HG03097 (cell line): Measurements from ENCODE around the gene C5orf46.
"Not testable (repeated sequence)": the region's sequence is repeated elsewhere in the genome, so short reads cannot be mapped to it uniquely, and the experiment has no call there.

ENCODE experiments used
- ATAC-seq: cut with Tn5 transposase; IDR thresholded peaks from one replicate; pipeline ENCODE4 v1.9.1; 2021; ENCODE audit not compliant: unreplicated experiment, low FRiP score

The C5orf46 gene

DNA sequence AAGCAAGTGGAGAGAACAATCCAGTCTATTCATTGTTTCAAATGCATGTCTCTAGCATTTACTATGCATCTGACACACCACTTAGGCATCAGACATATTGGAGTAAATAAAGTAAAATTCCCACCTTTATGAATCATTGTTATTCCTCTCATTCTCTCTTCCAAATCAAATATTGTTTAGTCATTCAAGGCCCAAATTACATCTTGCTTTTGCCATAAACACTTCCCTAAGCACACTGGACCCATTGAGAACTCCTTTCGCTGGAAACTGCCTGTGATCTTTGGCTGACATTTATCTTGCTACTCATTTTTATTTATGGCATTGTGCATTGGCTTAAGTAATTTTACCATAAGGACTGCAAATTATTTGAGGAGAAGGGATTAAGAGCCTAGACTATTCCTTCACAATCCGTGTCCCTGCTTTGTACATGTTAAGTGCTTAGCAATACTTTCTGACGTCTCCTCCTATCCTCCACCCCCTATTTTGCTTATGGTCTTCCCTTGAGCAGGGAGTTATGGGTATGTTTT is 7.4 kb downstream of the C5orf46 start:
- ATAC-seq = no peak

GRCh38 chr5:147895864-147896263 is 10.5 kb downstream of the C5orf46 start:
- no peak for ATAC-seq

DNA sequence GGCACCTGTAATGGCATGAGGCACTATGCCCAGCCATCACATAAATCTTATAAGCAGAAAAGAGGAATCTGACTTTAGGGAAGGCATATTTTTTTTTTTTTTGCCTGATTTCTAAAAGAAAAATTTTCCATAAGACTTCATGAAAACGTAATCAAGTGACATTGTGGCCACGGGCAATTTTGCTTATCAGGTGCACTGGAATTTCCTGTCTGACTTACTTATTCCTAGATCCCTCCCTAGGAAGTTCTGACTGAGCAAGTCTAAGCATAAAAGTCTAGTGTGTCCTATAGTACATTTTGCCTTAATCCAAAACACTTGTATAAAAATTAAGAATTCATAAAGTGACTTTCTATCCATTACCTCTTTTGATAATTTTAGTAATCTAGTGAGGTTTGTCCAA is 12.5 kb downstream of the C5orf46 start:
- no peak for ATAC-seq

DNA sequence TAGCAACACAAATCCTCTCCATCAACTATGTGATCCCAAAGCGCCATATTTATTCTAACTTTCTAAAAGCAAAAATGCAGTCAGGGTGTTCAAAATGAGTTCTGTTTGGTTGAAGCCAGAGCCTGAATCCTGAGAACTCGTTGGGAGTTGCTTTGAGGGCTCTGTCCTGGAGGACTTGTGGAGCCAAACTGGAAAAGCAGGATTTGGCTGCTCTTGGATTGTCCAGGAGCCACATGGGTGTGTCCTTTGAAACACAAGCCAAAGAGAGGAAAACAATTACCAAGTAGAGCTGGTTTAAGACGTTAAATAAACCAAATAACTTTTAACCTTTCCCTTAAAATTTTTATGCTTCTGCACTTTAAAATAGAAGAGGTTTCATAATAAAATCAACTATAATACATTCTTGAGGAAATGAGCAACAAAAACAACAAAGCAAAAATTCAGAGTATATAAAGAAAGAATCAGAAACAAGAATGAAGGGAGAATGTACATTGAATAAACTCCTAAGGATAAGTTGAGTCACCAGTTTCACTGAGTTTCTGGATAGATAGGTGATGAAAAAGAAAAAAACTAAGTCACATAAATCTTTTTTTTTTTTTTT is 13.5 kb downstream of the C5orf46 start:
- no peak for ATAC-seq

- ATAC-seq = no peak
Observed at GRCh38 chr5:147887930-147888329, 18.4 kb downstream of the C5orf46 start.

GRCh38 chr5:147887026-147887627 is 19.2 kb downstream of the C5orf46 start:
- ATAC-seq = no peak

- ATAC-seq = no peak
Observed at GRCh38 chr5:147882586-147883313, 23.6 kb downstream of the C5orf46 start.

GRCh38 chr5:147880487-147880886 is 25.9 kb downstream of the C5orf46 start:
- no peak for ATAC-seq

- ATAC-seq = no peak
Observed at GRCh38 chr5:147879784-147880183, 26.6 kb downstream of the C5orf46 start.

DNA sequence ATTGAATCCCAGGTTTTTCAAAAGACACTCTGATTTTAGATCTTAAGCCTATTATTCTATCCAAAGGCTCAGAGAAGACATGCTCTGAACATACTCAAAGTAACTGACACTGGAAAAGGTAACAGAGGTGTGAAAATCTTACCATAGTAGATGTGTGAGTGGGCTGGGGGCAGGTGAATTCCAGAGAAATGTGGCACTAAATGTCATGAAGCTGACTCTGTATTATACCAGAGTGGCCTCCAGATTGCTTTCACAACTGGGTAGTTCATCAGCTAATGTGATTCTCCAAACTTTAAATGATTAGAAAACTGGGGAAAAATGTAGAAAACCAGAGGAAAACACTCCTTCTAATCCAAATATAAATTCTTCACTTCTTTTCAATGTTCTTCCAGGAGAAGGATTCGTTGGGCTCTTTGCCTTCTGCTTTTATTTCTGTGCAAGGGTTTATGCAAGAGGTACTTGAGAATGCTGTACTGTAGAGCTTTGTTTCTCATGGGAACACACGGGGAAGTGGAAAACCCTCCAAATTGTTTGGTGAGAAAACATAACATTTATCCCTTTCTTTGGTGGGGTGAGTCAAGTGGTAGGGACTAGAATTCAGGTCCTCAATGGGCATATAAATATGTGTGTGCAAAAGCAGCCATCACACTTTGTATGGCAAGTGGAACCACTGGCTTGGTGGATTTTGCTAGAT is 28.1 kb downstream of the C5orf46 start, which contains the start of gene SCGB3A2:
Gene SCGB3A2 (plus strand): TSS at position 646 of the 694 bp plus-strand sequence. CDS start 93 bp downstream, outside the sequence.
- no peak for ATAC-seq

DNA sequence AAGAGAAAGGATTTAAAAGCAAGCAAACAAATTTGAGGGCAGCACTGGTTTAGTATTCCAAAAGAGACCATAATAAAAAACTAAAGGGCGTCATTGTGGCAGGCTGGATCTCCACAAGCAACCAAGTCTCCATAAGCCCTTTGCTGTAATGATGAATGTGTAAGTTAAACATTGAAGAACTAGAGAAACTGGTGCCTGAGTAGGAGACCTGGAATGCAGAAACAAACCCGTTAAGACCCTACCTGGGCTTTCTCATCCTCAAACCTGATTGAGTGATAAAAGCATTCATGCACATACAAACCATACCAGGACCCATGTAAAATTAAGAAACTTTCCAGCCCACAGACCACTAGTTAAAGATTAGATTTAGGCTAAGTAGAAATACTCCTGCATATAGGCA is 29.7 kb downstream of the C5orf46 start:
- no peak for ATAC-seq

DNA sequence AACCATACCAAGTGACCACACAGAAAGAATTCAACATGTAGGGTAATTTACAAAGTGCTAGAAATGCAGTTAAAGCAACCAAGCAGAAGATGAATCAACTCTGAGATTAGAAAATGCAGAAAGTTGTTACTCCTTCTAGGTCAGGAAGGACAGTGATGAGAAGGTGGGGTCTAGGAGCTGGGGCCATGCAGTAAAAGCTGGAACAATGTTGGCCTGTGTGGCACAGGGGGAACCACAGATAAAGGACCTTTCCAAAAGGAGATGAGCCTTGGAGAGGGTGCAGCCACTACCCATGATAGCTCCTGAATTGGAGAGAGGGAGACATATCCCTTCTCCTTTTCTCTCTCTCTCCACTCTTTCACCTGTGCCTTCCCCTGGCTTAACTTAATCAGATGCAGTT is 30.2 kb downstream of the C5orf46 start:
- ATAC-seq = no peak

- ATAC-seq = no peak
Observed at GRCh38 chr5:147874910-147875367, 31.4 kb downstream of the C5orf46 start.

- not testable (repeated sequence) for ATAC-seq
Observed at GRCh38 chr5:147874118-147874875, 32.0 kb downstream of the C5orf46 start.

GRCh38 chr5:147872744-147873435 is 33.4 kb downstream of the C5orf46 start:
- ATAC-seq = not testable (repeated sequence)

- ATAC-seq = not testable (repeated sequence)
Observed at GRCh38 chr5:147871980-147872549, 34.3 kb downstream of the C5orf46 start.

DNA sequence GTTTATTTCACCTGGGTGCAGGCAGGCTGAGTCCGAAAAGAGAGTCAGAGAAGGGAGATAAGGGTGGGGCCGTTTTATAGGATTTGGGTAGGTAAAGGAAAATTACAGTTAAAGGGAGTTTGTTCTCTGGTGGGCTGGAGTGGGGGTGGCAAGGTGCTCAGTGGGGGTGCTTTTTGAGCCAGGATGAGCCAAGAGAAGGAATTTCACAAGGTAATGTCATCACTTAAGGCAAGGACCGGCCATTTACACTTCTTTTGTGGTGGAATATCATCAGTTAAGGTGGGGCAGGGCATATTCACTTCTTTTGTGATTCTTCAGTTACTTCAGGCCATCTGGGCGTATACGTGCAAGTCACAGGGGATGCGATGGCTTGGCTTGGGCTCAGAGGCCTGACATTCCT is 36.4 kb downstream of the C5orf46 start:
- not testable (repeated sequence) for ATAC-seq

GRCh38 chr5:147869112-147869511 is 37.2 kb downstream of the C5orf46 start:
- no peak for ATAC-seq

DNA sequence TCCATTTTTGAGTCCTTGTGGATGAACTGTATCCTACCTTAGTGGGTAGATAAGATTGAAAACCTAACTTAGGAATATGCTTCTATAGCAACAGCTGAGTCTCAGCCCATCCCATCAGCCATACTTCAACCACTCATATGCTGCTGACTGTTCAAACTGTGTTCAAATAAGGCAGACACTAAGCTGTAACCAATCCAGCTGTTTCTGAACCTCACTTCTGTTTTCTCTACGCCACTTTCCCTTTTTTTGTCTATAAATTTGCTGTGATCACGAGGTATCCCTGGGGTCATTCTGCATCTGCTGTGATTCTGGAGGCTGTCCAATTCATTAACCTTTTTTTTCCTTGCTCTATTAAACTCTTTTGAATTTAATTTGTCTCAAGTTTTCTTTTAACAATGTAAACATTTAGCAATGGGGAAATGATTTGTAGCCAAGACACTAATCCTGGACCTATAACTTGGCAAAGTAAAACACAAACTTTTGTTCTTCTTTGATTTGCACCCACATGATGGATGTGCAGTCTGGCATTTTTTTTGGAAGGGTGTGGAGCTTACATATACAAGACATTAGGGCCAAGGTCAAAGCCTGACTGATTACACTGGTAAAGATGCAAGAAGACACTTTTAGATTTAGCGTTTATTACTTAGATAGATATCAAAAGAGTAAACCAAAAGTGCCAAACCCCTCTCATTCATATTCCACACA is 42.7 kb downstream of the C5orf46 start:
- no peak for ATAC-seq
